Pons (tissue), 1 donor: ENCODE measurements around the gene CACHD1.

Experiments used
- DNase-seq: peaks from one replicate; pipeline ENCODE4 v3.0.0-alpha.2; 2016; ENCODE audit warnings: low spot score

CACHD1 gene

DNA sequence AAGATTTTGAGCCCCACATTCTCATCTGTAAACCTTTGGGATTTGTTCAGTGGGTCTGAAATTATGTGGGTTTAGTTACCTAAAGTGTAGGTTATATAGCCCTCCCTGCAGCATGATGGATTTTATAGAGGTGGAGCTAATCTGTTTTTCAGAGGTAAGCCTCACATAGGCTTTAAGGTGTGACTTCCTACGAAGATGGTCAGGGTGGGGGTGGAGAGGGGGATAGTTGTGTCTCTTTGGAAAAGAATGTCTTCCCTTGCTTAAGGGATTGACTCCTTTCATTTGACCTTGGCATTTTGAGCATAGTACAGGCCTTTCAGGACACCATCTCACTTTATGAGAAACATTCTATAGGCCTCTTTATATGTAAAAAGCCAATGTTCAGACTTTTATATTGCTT is 3.4 kb downstream of the CACHD1 start:
- DNase-seq, result no peak

- no peak for DNase-seq
These were observed 4.2 kb downstream of the CACHD1 start for GRCh38 chr1:64474133-64474532.

GRCh38 chr1:64474665-64475439 is 4.9 kb downstream of the CACHD1 start:
- no peak for DNase-seq

DNA sequence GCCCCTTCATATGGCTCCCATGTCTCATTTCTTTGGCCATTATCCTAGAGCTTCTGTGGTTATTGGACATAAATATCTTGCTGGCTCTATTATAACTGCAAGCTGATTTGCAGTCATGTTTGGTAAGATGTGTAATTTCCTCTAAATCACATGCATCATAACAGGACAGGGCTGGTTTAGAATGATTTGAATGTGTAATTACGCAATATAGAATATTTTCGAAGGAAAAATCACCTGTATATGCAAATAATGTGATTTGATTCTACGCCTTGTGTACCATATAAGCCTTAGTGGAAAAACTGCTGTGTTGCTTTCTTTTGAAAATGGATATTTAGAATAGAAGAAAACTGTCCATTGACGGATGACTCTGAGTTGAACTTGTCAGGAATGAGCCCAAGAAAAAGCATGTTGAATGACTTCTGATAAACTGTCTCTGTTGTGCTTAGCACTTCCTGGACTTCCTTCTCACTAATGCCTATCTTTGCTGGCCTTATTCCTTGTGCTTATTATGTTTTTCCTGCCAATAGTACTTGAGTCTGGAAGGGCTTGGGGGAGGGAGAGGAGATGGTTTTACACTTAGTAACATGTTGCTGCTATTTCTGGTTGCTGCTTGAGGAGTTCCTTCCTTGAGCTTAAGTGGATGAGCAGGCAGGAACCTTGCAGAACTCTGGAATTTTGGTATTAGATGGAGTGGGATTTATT is 6.5 kb downstream of the CACHD1 start:
- DNase-seq, result peak; percentile 31

DNA sequence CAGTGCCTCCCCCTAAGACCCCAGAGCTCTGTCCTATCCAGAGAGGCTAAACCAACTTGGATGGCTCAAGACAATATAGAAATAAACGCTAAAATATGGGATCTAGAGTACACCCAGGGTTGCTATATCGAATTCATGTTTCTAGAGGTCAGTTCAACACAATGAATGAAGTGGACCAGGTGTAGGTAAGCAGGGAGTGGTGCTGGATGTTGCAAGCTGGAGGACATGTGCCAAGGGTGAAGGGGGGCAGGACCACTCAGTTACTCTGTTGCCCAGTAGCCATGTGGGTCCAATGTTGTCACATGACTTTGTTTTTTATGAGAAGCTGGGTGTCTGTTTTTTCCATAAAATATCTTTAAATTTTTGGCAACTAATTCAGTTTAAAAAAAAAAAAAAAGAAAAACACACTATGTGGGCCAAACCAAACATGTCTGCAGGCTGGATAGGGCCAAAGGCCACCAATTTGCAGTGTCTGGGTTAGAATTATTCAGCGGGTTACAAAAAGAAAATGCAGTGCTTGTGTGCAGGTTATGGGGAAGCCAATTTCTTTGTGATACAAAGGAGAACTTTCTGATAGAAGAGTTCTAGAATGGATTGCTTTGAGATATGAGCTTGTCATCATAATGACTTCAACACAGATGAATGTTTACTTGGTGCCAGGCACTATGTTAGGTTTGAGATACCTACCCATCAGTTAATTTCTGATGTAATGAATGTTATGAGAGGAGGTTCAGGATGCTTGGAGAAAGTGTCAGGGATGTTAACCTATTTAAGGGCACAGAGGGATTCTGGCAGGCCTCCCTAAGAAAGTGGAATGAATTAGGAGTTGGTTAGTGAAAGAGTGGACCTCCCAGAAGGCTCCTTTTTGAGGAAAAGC is 8.9 kb downstream of the CACHD1 start:
- DNase-seq, result no peak

DNA sequence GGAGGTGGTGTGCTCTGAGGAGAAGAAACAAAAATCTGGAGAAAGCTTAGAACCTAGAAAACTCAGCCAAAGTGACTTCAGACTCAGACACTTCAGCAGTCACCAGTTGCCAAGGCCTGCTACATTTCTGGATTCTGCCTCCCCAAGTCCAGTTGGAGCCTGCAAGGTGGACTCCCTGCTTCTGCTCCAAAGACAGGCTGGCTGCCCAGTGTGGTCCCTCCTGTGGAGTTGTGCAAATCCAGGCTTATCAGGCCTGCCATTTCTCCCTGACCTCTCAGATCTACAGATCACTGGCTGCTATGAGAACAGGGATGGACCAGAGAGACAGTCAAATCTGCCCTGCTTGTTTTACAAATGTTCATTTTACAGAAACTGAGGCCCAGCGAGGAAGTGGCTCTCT is 9.9 kb downstream of the CACHD1 start:
- DNase-seq, result no peak

DNA sequence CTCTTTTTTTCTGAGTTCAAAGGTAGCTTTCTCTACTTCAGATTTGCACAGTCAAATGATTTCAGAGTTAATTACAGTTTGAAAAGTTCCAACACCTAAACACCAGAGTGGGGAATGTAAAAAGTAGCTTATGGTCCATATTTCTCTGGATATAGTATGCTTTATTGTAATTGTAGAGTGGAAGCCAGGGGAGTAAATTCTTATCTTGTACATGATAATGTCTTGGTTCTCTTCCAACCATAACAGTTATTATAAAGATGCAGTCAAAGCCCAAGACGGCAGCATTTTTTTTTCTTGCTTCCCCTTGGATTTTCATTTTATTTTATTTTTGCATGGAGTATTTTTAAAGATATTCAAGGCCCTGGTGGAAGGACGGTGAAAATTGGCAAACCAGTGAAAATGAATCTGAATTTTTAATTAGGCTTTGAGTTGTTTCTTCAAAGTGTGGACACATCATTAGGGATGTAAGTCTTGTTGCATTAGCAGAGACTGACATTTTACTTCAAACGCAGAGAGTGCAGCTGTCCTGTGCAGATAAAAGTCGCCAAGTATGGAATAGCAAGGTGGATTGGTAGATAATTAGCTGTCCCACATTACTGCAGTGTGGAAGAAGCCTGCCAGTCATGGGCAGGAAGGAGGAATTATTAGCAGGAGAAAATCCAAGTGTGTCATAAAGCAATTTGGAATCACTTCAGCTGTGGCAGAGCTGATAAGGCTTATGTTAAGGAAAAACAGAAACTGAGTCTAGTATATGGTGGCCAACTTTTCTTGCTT is 11.3 kb downstream of the CACHD1 start:
- no peak for DNase-seq

GRCh38 chr1:64482128-64482527 is 12.2 kb downstream of the CACHD1 start:
- no peak for DNase-seq

DNA sequence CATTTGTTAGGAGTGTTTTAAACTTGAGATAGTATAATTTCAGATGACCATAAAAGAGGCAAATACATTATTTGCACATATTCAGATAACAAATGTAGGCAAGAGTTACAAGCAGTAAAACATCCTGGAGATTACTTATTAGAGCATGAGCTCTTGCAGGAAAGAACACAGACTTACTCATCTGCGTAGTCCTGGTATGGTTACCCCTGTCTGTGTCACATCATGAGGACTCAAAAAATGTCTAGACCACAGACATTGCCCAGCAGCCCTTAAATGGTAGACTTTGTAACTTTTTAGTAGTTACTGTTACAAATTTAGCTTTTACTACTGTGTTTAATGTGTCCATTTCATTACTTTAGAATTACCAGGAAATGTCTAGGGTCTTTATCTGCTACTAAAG is 12.8 kb downstream of the CACHD1 start:
- DNase-seq, result no peak

GRCh38 chr1:64483731-64484414 is 13.9 kb downstream of the CACHD1 start:
- DNase-seq, result no peak

- DNase-seq, result no peak
These were observed 14.7 kb downstream of the CACHD1 start for GRCh38 chr1:64484651-64485050.

DNA sequence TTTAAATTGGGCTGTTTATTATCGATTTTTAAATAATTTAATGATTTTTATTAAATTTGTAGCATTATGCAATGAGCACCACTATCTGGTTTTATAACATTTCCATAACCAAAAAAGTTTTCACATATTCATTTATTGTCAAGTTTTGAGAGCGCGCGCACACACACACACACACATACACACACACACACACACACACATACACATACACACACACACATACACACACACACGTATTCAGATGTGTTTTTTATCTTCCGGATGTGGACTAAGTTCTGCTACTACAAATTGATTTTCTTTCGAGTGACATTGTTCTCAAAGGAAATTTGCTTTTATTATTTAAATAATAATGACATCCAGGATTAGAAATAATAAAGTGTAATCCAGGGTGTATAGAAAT is 16.3 kb downstream of the CACHD1 start:
- DNase-seq, result no peak

DNA sequence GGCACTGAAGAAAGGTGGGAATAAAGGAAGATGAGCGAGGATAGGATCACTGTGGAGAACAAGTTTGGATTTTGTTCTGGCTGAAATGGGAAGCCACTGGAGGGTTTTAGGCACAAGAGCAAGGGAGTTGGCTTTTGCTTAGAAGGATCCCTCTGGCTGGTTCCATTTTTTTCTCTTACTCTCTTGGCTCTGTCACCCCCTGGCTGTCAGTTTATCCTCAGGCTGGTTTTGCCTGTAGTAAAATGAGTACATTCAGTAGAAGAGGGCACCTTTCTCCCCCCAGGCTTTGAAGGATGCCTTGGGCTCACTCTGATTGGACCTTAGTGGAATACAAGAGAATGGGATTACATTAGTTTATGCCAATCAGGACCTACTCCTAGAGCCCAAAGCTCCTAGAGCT is 17.1 kb downstream of the CACHD1 start:
- no peak for DNase-seq

DNA sequence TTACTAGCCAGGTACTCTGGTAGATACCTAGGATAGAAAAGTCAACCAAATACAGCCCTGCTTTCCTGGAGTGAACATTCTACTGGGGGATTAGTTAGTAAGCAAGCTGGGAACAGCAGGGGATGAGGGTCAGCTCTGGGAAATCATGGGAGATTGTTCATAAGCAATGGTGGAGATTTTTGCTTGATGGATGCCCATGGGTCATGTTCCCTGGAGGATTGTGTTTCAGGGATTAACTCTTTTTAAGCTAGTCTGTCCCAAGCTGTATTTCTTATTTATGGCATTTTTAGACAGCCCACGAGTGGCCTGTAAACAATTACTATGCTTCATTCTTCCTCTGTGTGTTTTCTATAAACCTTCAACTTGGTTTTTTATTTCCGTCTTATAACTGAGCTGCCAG is 18.9 kb downstream of the CACHD1 start:
- DNase-seq, result no peak

DNA sequence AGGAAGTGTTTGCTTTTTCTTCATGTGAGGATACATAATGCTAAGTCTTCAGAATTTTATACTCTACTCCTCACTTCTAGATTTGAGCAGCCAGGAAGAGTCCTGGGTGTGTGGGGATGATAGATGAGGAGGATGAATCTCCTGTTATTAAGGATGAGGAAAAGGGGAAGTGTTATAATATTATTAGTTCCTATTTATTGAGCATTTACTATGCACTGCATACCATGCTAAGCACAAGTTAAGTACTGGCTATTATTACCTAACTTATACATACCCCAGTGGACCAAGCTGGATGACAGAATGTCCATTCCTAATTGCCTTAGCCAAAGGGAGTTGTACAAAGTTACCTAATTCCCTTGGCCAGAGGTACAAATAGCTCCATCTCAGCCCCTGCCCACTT is 19.8 kb downstream of the CACHD1 start:
- no peak for DNase-seq

- no peak for DNase-seq
These were observed 20.4 kb downstream of the CACHD1 start for GRCh38 chr1:64490213-64490818.

- no peak for DNase-seq
These were observed 22.5 kb downstream of the CACHD1 start for GRCh38 chr1:64492424-64492823.

GRCh38 chr1:64493831-64494230 is 23.9 kb downstream of the CACHD1 start:
- DNase-seq, result no peak

GRCh38 chr1:64494659-64495058 is 24.7 kb downstream of the CACHD1 start:
- DNase-seq, result no peak

DNA sequence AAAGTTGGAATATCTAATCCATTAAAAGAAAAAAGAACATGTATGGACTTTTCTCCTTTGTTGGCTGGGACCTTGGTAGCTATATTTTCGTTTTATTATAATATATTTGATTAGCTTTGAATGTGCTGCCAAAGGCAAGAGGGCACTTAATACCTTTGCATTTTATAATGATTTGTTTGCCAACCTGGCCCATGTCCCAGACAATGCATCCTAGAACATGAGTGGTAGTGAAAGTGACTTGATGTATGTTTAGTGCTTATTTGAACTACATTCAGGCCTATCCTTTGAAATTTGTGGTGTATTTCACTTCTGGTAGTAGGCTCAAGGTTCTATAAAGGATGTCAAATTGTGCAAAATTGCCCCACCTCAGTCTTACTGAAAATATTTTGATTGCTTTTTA is 25.9 kb downstream of the CACHD1 start:
- DNase-seq, result no peak

- no peak for DNase-seq
These were observed 26.7 kb downstream of the CACHD1 start for GRCh38 chr1:64496606-64497005.
